Measurements from ENCODE around the gene COA1.

DNA sequence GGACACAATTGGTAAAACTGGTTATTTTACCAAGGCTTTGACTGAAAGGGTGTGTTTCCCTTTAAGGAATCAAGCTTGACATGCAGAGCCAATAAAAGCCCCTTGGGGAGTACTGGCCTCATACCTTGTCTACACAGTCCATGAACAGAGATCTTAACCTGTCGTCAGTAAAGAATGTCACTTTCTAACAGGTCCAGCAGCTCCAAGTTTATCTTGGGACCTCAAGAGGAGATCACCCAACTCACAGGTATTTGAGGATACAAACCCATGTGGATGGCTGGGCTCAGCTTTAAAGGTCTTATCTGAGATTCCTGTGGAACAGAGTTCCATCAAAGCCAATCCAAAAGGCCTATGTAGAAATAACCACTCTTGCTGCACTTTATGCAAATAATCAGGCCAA, 61.3 kb downstream of the COA1 start:
- TF ChIP-seq, protein P1, sequence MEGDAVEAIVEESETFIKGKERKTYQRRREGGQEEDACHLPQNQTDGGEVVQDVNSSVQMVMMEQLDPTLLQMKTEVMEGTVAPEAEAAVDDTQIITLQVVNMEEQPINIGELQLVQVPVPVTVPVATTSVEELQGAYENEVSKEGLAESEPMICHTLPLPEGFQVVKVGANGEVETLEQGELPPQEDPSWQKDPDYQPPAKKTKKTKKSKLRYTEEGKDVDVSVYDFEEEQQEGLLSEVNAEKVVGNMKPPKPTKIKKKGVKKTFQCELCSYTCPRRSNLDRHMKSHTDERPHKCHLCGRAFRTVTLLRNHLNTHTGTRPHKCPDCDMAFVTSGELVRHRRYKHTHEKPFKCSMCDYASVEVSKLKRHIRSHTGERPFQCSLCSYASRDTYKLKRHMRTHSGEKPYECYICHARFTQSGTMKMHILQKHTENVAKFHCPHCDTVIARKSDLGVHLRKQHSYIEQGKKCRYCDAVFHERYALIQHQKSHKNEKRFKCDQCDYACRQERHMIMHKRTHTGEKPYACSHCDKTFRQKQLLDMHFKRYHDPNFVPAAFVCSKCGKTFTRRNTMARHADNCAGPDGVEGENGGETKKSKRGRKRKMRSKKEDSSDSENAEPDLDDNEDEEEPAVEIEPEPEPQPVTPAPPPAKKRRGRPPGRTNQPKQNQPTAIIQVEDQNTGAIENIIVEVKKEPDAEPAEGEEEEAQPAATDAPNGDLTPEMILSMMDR (IDR thresholded peaks at IDR 0.05) = no peak
- TF ChIP-seq POLR2A (IDR thresholded peaks at IDR 0.05) = no peak

All from esophagus squamous epithelium (tissue), 4 donors.